Liver (tissue), 9 donors: Measurements from ENCODE around the gene CHERP. TPM values are rescaled to one million over a fixed set of nuclear protein-coding genes. Genes with fewer than 3 reads are reported as not detected.

ENCODE experiments used
- DNase-seq: peaks from one replicate; pipeline ENCODE4 v3.0.0-alpha.2; 2017; ENCODE audit warnings: low spot score
- H3K27ac ChIP-seq, 2 donors: one replicate each; pipeline ENCODE4 v1.7.0; 2013; ENCODE audit warnings: inconsistent platforms in 2 of 2, low read length in 2 of 2, control low read depth in 1 of 2, low read depth in 1 of 2, mild to moderate bottlenecking in 1 of 2
- H3K27me3 ChIP-seq, 4 donors: one replicate each; pipeline versions ENCODE4 v1.6.1 to v1.7.0; 2013; ENCODE audit warnings: low read length in 3 of 4, inconsistent platforms in 1 of 4, mild to moderate bottlenecking in 1 of 4, moderate library complexity in 1 of 4; ENCODE audit not compliant: control insufficient read depth in 4 of 4, insufficient read depth in 4 of 4
- H3K36me3 ChIP-seq, 4 donors: one replicate each; pipeline versions ENCODE4 v1.6.1 to v1.7.0; 2013; ENCODE audit warnings: low read length in 3 of 4, mild to moderate bottlenecking in 3 of 4, low read depth in 1 of 4, moderate library complexity in 1 of 4; ENCODE audit not compliant: control insufficient read depth in 4 of 4, insufficient read depth in 3 of 4
- H3K4me1 ChIP-seq, 4 donors: one replicate each; pipeline versions ENCODE4 v1.6.1 to v1.7.0; 2013; ENCODE audit warnings: low read length in 3 of 4, mild to moderate bottlenecking in 3 of 4, moderate library complexity in 1 of 4; ENCODE audit not compliant: control insufficient read depth in 4 of 4, insufficient read depth in 4 of 4
- H3K4me3 ChIP-seq, 3 donors: one replicate each; pipeline versions ENCODE4 v1.6.1 to v1.7.0; 2013; ENCODE audit warnings: low read length in 3 of 3, control low read depth in 1 of 3, low read depth in 1 of 3, mild to moderate bottlenecking in 1 of 3
- H3K9ac ChIP-seq, 2 donors: one replicate each; pipeline ENCODE4 v1.7.0; 2013; ENCODE audit warnings: low read length in 2 of 2, mild to moderate bottlenecking in 2 of 2, moderate library complexity in 2 of 2, control low read depth in 1 of 2, low read depth in 1 of 2
- H3K9me3 ChIP-seq, 4 donors: one replicate each; pipeline versions ENCODE4 v1.6.1 to v1.7.0; 2013; ENCODE audit warnings: low read length in 3 of 4; ENCODE audit not compliant: control insufficient read depth in 4 of 4
- EGR1 ChIP-seq, 2 donors: IDR thresholded peaks; 2 replicates each; pipeline ENCODE4 v1.6.1; 2016 to 2018; ENCODE audit warnings: antibody characterized with exemption in 2 of 2, low read depth in 2 of 2
- FOXA1 ChIP-seq: IDR thresholded peaks from 2 replicates; pipeline ENCODE4 v1.6.1; 2016; ENCODE audit warnings: antibody characterized with exemption
- FOXA2 ChIP-seq: IDR thresholded peaks from 2 replicates; pipeline ENCODE4 v1.6.1; 2016; ENCODE audit warnings: antibody characterized with exemption
- GABPA ChIP-seq, 2 donors: IDR thresholded peaks in 1 of 2; conservative IDR thresholded peaks in 1 of 2; 2 replicates each; pipeline ENCODE4 v1.6.1; 2016; ENCODE audit warnings: antibody characterized with exemption in 2 of 2, mild to moderate bottlenecking in 1 of 2, moderate library complexity in 1 of 2
- HNF4A ChIP-seq, 2 donors: conservative IDR thresholded peaks; 2 replicates each; pipeline ENCODE4 v1.6.1; 2016; ENCODE audit warnings: antibody characterized with exemption in 2 of 2, mild to moderate bottlenecking in 2 of 2
- HNF4G ChIP-seq: IDR thresholded peaks from 2 replicates; pipeline ENCODE4 v1.6.1; 2016; ENCODE audit warnings: antibody characterized with exemption
- JUND ChIP-seq, 2 donors: IDR thresholded peaks; 2 replicates each; pipeline ENCODE4 v1.6.1; 2016; ENCODE audit warnings: antibody characterized with exemption in 2 of 2
- NR2F2 ChIP-seq: IDR thresholded peaks from 2 replicates; pipeline ENCODE4 v1.6.1; 2016; ENCODE audit warnings: antibody characterized with exemption
- RAD21 ChIP-seq, 2 donors: IDR thresholded peaks; 2 replicates each; pipeline ENCODE4 v1.6.1; 2016; ENCODE audit warnings: antibody characterized with exemption in 2 of 2, mild to moderate bottlenecking in 2 of 2
- RXRA ChIP-seq, 2 donors: IDR thresholded peaks; 2 replicates each; pipeline ENCODE4 v1.6.1; 2017 to 2018; ENCODE audit warnings: antibody characterized with exemption in 2 of 2, mild to moderate bottlenecking in 1 of 2
- SP1 ChIP-seq: IDR thresholded peaks from 2 replicates; pipeline ENCODE4 v1.6.1; 2018; ENCODE audit warnings: antibody characterized with exemption, mild to moderate bottlenecking
- TAF1 ChIP-seq: conservative IDR thresholded peaks from 2 replicates; pipeline ENCODE4 v1.6.1; 2016; ENCODE audit warnings: antibody characterized with exemption, mild to moderate bottlenecking
- YY1 ChIP-seq: IDR thresholded peaks from 2 replicates; pipeline ENCODE4 v1.6.1; 2016; ENCODE audit warnings: antibody characterized with exemption, mild to moderate bottlenecking
- WGBS: extraction: QIAGEN DNeasy Blood & Tissue Kit; methylation state at CpG from one replicate; pipeline ENCODE4 v1.1.7; 2013; 5-methylcytosine and 5-hydroxymethylcytosine counted together
- polyA plus RNA-seq, 2 donors: library from polyadenylated mRNA; stranded (reverse) in 1 of 2; unstranded in 1 of 2; fragments of 200-250 nt in 1 of 2; fragments of >200 nt in 1 of 2; fragmentation: Nextera tagmentation in 1 of 2; extraction: Ambion mirVana in 1 of 2; gene quantifications; one replicate each; pipeline versions ENCODE4 v1.2.1 to v1.2.3, GENCODE V29; 2013 to 2015
- total RNA-seq, 2 donors: library from RNA; depleted of rRNA; stranded (reverse); fragments of >200 nt; gene quantifications; one replicate each; pipeline ENCODE4 v1.2.3, GENCODE V29; 2014
- TF ChIP-seq, protein P1 (sequence below): fragments of 150-350 bp; IDR thresholded peaks from 2 replicates; pipeline ENCODE4 v1.5.1; 2017; ENCODE audit warnings: improper control_type of control experiment, low read depth, low read length; ENCODE audit not compliant: missing input control
- TF ChIP-seq, protein P2 (sequence below): IDR thresholded peaks from 2 replicates; pipeline ENCODE4 v1.6.1; 2016; ENCODE audit warnings: antibody characterized with exemption
- TF ChIP-seq, protein P3 (sequence below): IDR thresholded peaks from 2 replicates; pipeline ENCODE4 v1.6.1; 2016; ENCODE audit warnings: antibody characterized with exemption, mild to moderate bottlenecking
- TF ChIP-seq, protein P4 (sequence below): IDR thresholded peaks from 2 replicates; pipeline ENCODE4 v1.6.1; 2016; ENCODE audit warnings: antibody characterized with exemption
- TF ChIP-seq, protein P5 (sequence below): IDR thresholded peaks from 2 replicates; pipeline ENCODE4 v1.6.1; 2016; ENCODE audit warnings: antibody characterized with exemption
- donor health status: healthy.
- donor health status: healthy.
- donor health status: healthy.
- donor health status: healthy.
- donor health status: healthy.

CHERP gene
- total and polyA plus RNA-seq, 4 donors = 8.5 to 14.0 (median 9.0) TPM

DNA sequence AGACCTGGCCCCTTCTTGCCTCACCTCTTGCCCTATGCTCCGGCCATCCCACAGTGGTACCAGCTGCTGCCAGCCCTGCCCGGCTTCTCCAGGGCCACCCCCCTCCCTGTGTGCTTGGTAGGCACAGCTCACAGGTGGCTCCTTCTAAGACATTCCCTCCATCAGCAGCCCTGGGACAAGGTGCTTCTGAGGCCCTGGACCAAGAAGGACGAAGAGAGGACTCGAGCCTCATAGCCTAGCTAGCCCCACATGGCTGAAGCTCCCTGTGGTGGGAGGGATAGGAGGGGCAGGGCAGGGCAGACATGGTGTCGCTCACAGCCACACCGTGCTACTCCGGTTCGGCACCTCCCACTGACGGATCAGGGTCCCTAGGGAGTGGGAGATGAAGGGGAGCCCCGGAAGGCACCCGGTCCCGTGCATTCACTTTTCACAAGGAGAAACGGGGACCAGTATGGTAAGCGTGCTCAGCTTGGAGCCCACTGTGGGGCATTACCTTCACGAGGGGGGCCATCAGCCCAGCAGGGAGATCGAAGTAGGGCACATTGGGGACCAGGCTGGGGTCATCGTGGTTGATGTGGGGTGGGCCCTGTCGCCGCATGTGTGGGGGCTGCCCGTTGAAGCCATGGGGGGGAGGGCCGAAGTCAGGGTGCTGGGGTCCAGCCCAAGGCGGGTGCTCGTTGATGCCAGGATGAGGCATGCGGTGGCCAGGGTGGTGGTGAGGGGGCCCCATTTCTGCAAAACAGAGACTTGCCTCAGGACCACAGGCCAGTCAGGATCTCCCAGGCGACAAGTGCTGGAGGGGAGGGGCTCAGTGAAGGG lies 19.5 kb downstream of the CHERP start:
- H3K4me1 ChIP-seq = peaks cover 4 to 25% (median 17%) of the 10 kb centered on the region in 4 donors
- DNase-seq = peak; percentile 24

More for the DNA sequence above, 19.5 kb downstream of the CHERP start:
- no peak for TF ChIP-seq RAD21 (IDR thresholded peaks at IDR 0.05)
- no peak for TF ChIP-seq EGR1 (IDR thresholded peaks at IDR 0.05; ENCODE audit: low read depth in 2 of 2)
- no peak for TF ChIP-seq FOXA1
- TF ChIP-seq HNF4G = no peak
- no peak for TF ChIP-seq TAF1
- no peak for TF ChIP-seq GABPA (IDR thresholded peaks at IDR 0.05 in 1 of 2, conservative IDR thresholded peaks at IDR 0.05 in 1 of 2)
- TF ChIP-seq, protein P1, sequence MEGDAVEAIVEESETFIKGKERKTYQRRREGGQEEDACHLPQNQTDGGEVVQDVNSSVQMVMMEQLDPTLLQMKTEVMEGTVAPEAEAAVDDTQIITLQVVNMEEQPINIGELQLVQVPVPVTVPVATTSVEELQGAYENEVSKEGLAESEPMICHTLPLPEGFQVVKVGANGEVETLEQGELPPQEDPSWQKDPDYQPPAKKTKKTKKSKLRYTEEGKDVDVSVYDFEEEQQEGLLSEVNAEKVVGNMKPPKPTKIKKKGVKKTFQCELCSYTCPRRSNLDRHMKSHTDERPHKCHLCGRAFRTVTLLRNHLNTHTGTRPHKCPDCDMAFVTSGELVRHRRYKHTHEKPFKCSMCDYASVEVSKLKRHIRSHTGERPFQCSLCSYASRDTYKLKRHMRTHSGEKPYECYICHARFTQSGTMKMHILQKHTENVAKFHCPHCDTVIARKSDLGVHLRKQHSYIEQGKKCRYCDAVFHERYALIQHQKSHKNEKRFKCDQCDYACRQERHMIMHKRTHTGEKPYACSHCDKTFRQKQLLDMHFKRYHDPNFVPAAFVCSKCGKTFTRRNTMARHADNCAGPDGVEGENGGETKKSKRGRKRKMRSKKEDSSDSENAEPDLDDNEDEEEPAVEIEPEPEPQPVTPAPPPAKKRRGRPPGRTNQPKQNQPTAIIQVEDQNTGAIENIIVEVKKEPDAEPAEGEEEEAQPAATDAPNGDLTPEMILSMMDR = no peak
- TF ChIP-seq, protein P2, sequence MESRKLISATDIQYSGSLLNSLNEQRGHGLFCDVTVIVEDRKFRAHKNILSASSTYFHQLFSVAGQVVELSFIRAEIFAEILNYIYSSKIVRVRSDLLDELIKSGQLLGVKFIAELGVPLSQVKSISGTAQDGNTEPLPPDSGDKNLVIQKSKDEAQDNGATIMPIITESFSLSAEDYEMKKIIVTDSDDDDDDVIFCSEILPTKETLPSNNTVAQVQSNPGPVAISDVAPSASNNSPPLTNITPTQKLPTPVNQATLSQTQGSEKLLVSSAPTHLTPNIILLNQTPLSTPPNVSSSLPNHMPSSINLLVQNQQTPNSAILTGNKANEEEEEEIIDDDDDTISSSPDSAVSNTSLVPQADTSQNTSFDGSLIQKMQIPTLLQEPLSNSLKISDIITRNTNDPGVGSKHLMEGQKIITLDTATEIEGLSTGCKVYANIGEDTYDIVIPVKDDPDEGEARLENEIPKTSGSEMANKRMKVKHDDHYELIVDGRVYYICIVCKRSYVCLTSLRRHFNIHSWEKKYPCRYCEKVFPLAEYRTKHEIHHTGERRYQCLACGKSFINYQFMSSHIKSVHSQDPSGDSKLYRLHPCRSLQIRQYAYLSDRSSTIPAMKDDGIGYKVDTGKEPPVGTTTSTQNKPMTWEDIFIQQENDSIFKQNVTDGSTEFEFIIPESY = no peak
- TF ChIP-seq, protein P3, sequence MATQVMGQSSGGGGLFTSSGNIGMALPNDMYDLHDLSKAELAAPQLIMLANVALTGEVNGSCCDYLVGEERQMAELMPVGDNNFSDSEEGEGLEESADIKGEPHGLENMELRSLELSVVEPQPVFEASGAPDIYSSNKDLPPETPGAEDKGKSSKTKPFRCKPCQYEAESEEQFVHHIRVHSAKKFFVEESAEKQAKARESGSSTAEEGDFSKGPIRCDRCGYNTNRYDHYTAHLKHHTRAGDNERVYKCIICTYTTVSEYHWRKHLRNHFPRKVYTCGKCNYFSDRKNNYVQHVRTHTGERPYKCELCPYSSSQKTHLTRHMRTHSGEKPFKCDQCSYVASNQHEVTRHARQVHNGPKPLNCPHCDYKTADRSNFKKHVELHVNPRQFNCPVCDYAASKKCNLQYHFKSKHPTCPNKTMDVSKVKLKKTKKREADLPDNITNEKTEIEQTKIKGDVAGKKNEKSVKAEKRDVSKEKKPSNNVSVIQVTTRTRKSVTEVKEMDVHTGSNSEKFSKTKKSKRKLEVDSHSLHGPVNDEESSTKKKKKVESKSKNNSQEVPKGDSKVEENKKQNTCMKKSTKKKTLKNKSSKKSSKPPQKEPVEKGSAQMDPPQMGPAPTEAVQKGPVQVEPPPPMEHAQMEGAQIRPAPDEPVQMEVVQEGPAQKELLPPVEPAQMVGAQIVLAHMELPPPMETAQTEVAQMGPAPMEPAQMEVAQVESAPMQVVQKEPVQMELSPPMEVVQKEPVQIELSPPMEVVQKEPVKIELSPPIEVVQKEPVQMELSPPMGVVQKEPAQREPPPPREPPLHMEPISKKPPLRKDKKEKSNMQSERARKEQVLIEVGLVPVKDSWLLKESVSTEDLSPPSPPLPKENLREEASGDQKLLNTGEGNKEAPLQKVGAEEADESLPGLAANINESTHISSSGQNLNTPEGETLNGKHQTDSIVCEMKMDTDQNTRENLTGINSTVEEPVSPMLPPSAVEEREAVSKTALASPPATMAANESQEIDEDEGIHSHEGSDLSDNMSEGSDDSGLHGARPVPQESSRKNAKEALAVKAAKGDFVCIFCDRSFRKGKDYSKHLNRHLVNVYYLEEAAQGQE = no peak
- TF ChIP-seq JUND (IDR thresholded peaks at IDR 0.05) = no peak
- TF ChIP-seq, protein P4, sequence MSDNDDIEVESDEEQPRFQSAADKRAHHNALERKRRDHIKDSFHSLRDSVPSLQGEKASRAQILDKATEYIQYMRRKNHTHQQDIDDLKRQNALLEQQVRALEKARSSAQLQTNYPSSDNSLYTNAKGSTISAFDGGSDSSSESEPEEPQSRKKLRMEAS = no peak
- no peak for TF ChIP-seq YY1
- TF ChIP-seq, protein P5, sequence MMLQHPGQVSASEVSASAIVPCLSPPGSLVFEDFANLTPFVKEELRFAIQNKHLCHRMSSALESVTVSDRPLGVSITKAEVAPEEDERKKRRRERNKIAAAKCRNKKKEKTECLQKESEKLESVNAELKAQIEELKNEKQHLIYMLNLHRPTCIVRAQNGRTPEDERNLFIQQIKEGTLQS = no peak
- TF ChIP-seq SP1 = no peak
- no peak for TF ChIP-seq HNF4A (conservative IDR thresholded peaks at IDR 0.05)
- TF ChIP-seq RXRA (IDR thresholded peaks at IDR 0.05) = no peak
- TF ChIP-seq NR2F2 = no peak
- TF ChIP-seq FOXA2 = no peak
- H3K9ac ChIP-seq = no peak overlapping the region
- H3K36me3 ChIP-seq = peaks cover 41 to 76% (median 50%) of the 10 kb centered on the region in 4 donors
- H3K9me3 ChIP-seq = no peaks in the 10 kb centered on the region
- no peaks in the 10 kb centered on the region for H3K27me3 ChIP-seq
- no peak overlapping the region for H3K4me3 ChIP-seq
- 95% methylated on average over 25 of the region's 25 CpGs for WGBS
- H3K27ac ChIP-seq = no peak overlapping the region
